NCI-H187 (cell line): ENCODE results near the gene KLK3.
"Not testable (repeated sequence)": the region's sequence is repeated elsewhere in the genome, so short reads cannot be mapped to it uniquely, and the experiment has no call there.

Source experiments
- DNase-seq, 2 experiments: peaks; one replicate each; lab custom pipeline; 2025; lab: John Stamatoyannopoulos, UW

KLK3 gene

GRCh38 chr19:50854636-50855410, at the start of gene KLK3:
TSS of gene KLK3 (plus strand) at chr19:50854915. CDS start at chr19:50854956, 41 bp downstream.
- no peak for DNase-seq

GRCh38 chr19:50808856-50809255, 45.9 kb upstream of the KLK3 start:
- DNase-seq, result no peak

- DNase-seq, result not testable (repeated sequence)
Observed at GRCh38 chr19:50811622-50812238, 43.0 kb upstream of the KLK3 start.

- DNase-seq, result no peak
Observed at GRCh38 chr19:50812474-50812873, 42.2 kb upstream of the KLK3 start.

- no peak for DNase-seq
Observed at GRCh38 chr19:50814883-50815282, 39.8 kb upstream of the KLK3 start.

- DNase-seq, result no peak
Observed at GRCh38 chr19:50815439-50815838, 39.3 kb upstream of the KLK3 start.

- peak; percentile 52 to 66 for DNase-seq
Observed at GRCh38 chr19:50817941-50818858, 36.5 kb upstream of the KLK3 start.

GRCh38 chr19:50818859-50819472, 35.7 kb upstream of the KLK3 start:
- DNase-seq, result no peak

GRCh38 chr19:50819636-50820035, 35.1 kb upstream of the KLK3 start:
- DNase-seq, result no peak

GRCh38 chr19:50820086-50820485, 34.6 kb upstream of the KLK3 start:
- no peak for DNase-seq

GRCh38 chr19:50820549-50821247, 34.0 kb upstream of the KLK3 start:
- no peak for DNase-seq

GRCh38 chr19:50821248-50821612, 33.5 kb upstream of the KLK3 start:
- no peak for DNase-seq

GRCh38 chr19:50821622-50822021, 33.1 kb upstream of the KLK3 start:
- DNase-seq, result no peak

- no peak for DNase-seq
Observed at GRCh38 chr19:50822661-50823208, 32.0 kb upstream of the KLK3 start.

GRCh38 chr19:50823389-50824042, 31.2 kb upstream of the KLK3 start, which contains the start of gene KLK1:
TSS of gene KLK1 (minus strand) at chr19:50823787. CDS start at chr19:50823748, 39 bp downstream.
- DNase-seq, result no peak

- DNase-seq, result no peak
Observed at GRCh38 chr19:50826492-50827240, 28.0 kb upstream of the KLK3 start.

GRCh38 chr19:50827476-50827875, 27.2 kb upstream of the KLK3 start:
- DNase-seq, result no peak

- no peak for DNase-seq
Observed at GRCh38 chr19:50829801-50830200, 24.9 kb upstream of the KLK3 start.

- no peak for DNase-seq
Observed at GRCh38 chr19:50830266-50831025, 24.3 kb upstream of the KLK3 start.
